GM18511 (cell line): ENCODE results near the gene TAGAP.

Experiments used
- ATAC-seq: cut with Tn5 transposase; IDR thresholded peaks from one replicate; pipeline ENCODE4 v1.9.1; 2021; ENCODE audit warnings: mild to moderate bottlenecking, moderate library complexity; ENCODE audit not compliant: unreplicated experiment

The TAGAP gene

GRCh38 chr6:159071843-159072769, 27.3 kb upstream of the TAGAP start:
- ATAC-seq: no peak

GRCh38 chr6:159068904-159069578, 24.2 kb upstream of the TAGAP start:
- no peak for ATAC-seq

- ATAC-seq: no peak
These were observed 22.5 kb upstream of the TAGAP start for GRCh38 chr6:159067334-159067733.

GRCh38 chr6:159066483-159066882, 21.7 kb upstream of the TAGAP start:
- no peak for ATAC-seq

GRCh38 chr6:159065759-159066329, 21.1 kb upstream of the TAGAP start:
- ATAC-seq: no peak

- ATAC-seq: no peak
These were observed 20.3 kb upstream of the TAGAP start for GRCh38 chr6:159065091-159065490.

- no peak for ATAC-seq
These were observed 19.7 kb upstream of the TAGAP start for GRCh38 chr6:159064477-159064876.

GRCh38 chr6:159063549-159063948, 18.8 kb upstream of the TAGAP start:
- no peak for ATAC-seq

GRCh38 chr6:159062976-159063375, 18.2 kb upstream of the TAGAP start:
- ATAC-seq: peak; percentile 26

GRCh38 chr6:159062564-159062945, 17.8 kb upstream of the TAGAP start:
- ATAC-seq: peak; percentile 79

- peak; percentile 64 for ATAC-seq
These were observed 17.2 kb upstream of the TAGAP start for GRCh38 chr6:159061805-159062563.

GRCh38 chr6:159061146-159061545, 16.4 kb upstream of the TAGAP start:
- no peak for ATAC-seq

- no peak for ATAC-seq
These were observed 15.2 kb upstream of the TAGAP start for GRCh38 chr6:159059885-159060506.

- no peak for ATAC-seq
These were observed 14.3 kb upstream of the TAGAP start for GRCh38 chr6:159059141-159059540.

GRCh38 chr6:159056899-159057298, 12.1 kb upstream of the TAGAP start:
- no peak for ATAC-seq

- ATAC-seq: no peak
These were observed 11.6 kb upstream of the TAGAP start for GRCh38 chr6:159056432-159056831.

- ATAC-seq: no peak
These were observed 11.2 kb upstream of the TAGAP start for GRCh38 chr6:159056003-159056402.

- no peak for ATAC-seq
These were observed 9.1 kb upstream of the TAGAP start for GRCh38 chr6:159053781-159054398.

GRCh38 chr6:159052720-159053119, 7.9 kb upstream of the TAGAP start:
- ATAC-seq: no peak
